SIG-M5 treated with dmso at 0.1 percent for 504 hours (cell line): Measurements from ENCODE around the gene ANO6.
"Not testable (repeated sequence)": the region's sequence is repeated elsewhere in the genome, so short reads cannot be mapped to it uniquely, and the experiment has no call there.

Experiments
- DNase-seq: peaks from one replicate; lab custom pipeline; 2025; ENCODE audit not compliant: unreplicated experiment; lab: John Stamatoyannopoulos, UW

The ANO6 gene

DNA sequence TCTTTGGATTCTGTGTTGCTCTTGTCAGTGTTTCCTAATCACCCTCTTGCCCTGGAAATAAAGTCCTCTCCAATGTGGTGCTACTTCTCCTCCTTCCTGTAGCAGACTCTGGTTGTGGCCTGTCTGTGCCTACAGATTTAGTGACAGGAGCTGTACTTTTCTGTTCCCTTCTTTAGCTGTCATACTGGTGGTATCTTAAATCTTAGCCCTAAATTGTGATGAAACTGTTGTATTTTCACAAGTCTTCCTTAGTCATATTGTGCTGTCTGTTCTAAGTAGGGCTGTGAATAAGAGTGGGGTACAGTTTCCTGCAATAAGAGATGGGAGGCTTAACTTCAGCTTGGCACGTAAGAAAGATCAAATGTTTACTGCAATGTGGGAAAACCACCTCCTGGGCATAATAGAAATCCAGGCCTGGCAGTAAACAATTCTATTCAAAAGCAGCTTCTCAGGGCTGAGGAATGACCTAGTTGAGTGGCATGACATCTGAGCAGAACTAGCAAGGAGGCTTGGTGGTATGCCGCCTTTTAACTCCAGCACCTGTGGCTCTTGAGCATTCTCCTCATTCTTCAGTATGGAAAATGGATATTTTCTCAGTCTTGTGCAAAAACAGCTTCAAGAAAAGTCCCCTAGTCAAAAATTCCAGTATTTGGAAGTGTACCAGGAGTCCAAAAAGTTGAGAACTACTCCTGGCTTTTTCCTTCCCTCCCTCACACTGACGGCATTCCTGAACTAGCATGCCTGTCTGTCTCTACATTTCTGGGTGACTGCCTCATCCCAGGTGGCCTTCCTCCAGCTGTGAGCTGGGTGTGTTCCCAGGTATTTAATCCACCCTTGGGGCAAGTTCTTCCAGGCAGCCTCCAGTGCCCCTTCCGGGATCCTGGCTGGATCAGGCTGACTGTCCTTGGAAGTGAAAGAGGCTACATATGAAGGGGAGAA lies 19.5 kb downstream of the ANO6 start:
- DNase-seq: peak; percentile 21

DNA sequence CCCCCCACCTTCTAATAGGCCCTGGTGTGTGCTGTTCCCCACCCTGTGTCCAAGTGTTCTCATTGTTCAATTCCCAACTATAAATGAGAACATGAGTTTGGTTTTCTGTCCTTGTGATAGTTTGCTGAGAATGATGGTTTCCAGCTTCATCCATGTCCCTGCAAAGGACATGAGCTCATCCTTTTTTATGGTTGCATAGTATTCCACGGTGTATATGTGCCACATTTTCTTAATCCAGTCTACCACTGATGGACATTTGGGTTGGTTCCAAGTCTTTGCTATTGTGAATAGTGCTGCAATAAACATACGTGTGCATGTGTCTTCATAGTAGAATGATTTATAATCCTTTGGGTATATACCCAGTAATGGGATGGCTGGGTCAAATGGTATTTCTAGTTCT lies 20.5 kb downstream of the ANO6 start:
- DNase-seq: not testable (repeated sequence)

DNA sequence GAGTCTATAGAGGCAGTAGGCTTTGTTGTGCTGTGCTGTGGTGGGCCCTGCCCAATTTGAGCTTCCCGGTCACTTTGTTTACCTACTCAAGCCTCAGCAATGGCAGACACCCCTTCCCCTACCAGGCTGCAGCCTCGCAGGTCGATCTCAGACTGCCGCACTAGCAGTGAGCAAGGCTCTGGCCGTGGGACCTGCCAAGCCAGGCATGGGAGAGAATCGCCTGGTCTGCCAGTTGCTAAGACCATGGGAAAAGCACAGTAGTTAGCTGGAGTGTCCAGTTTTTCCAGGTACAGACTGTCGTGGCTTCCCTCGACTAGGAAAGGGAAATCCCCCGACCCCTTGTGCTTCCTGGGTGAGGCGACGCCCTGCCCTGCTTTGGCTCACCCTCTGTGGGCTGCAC lies 26.3 kb downstream of the ANO6 start:
- no peak for DNase-seq

DNA sequence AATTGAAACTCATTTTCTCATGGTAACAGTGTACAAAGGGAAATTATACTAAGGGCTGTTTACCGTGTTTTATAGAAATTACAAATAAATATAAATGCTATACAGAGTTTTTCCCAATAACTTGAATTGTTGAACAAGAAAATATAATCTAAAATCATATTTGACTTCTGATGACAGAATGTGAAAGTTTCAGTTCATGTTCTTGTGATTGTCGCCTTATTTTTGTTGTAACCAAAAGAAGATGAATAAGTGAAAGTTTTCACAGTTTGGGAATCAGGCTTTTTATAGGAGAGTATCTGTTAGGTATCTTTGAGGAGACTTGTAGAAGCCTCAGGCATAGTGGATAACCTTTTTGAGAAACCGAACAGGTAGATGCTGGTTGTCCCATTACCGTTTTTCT lies 28.1 kb downstream of the ANO6 start:
- no peak for DNase-seq

DNA sequence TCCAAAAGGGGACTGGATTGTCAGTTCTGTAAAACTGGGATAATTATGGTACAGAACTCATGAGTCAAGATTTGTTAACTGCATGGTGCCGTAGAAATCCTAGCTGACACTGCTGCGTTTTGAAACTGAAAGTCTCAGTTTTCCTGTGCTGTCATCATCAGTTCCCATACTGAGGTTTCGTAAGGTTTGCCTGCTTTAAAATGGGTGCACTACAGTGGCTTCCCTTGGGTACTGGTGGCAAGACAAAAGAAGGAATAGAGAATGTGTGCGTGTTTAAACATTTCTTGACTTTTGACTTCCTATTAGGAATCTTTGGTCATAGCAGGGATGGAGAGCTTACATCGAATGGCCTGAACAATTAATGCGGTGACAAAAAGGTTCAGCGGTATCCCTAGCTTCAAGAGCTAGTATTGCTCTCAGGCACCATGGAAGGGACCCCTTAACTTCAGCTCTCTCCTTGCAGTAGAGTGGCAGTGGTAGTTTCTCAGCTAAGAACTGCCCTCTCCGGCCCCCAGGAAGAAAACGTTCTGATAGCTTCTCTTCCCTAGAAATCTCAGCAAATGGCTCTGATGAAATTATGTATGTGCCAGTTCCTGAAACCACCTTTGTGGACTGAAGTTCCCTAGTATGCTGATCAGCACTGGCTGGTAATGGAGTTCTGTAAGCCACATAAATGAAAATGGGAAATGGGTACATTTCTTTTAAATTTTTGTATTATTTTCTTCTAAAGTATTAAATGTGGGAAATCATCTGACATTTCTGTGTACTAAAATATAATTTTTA lies 28.9 kb downstream of the ANO6 start:
- peak; percentile 83 for DNase-seq

DNA sequence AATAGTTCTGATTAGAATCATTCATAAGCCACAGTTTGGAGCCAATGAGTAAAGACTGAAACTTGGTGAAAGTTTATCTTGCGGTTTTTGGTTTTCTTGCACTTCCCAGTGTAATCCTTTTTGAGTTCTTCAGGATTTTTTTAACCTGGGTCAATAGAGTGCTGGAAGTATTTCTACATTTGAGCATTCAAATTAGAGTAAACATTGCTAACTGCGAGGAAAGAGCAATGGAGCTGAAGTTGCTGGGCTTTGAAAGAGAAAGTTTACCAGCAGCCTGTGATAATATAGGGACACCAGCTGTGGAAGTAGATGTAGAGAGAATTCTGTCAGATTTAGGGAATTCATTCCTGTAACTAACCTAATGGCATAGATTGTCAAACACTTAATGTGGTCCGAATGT lies 30.3 kb downstream of the ANO6 start:
- no peak for DNase-seq

DNA sequence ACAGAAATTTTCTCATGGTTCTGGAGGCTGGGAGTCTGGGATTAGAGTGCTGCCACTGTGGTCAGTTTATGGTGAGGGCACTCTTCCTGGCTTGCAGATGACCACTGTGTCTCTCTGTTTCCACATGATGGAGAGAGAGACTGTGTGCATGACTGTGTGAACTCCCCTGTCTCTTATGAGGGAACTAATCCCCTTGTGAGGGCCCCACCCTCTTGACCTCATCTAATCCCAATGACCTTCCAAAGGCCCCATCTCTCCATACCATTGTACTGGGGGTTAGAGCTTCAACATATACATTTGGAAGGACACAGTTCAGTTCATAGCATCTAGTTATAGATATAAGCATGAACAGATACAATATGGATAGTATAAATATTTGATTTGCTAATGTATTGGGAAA lies 31.7 kb downstream of the ANO6 start:
- no peak for DNase-seq

DNA sequence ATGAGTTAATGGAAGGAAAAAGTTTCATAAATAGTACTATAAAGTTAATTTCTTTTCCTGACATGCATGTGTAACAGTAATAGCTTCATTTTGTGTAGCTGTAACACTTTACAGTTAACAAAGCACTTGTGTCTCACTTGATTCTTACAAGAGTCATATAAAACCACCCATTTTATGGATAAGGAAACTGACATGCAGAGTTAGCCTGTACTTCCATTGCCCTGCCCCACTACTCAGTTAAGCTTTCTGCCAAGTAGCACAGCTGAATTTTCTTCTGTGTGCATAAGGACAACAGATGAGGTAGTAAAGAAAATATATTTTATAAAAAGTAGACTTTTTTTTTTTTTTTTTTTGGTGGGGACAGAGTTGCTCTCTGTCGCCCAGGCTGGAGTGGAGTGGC lies 32.2 kb downstream of the ANO6 start:
- DNase-seq: no peak

DNA sequence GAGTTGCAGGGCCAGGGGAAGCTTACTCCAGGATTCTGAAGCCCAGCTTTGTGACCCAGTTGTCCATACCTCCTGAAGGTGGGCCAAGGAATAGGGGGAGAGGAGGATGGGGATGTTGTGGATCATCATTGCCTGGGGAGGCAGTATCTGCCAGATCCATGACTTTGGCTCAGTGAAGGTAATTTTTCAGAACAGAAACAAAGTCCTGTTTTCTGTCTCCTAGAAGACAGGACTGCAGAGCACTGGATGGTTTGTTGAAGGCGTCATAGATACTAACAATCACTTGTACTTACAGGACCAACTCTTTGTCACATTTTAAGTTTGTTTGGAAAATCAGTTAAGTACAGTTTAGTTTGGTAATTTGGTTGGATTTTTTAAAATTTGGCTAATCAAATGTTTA lies 38.4 kb downstream of the ANO6 start:
- DNase-seq: no peak

DNA sequence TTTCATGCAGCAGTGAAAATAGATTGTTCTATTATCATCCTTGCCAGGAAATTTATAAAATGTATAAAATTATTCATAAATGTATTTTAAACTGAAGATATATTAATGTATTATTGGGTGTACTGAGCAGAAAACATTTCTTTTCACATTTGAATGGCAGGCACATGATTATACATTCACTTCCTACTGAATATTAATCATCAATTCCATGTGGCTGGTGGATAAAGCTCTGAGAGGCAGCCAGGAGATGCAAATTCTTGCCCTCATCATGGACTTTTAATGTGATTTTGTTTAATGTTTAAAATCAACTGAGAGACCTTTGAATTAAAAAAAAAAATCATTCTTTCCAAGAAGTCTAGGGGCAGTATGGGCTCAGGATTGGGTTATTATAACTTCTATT lies 40.8 kb downstream of the ANO6 start:
- no peak for DNase-seq

DNA sequence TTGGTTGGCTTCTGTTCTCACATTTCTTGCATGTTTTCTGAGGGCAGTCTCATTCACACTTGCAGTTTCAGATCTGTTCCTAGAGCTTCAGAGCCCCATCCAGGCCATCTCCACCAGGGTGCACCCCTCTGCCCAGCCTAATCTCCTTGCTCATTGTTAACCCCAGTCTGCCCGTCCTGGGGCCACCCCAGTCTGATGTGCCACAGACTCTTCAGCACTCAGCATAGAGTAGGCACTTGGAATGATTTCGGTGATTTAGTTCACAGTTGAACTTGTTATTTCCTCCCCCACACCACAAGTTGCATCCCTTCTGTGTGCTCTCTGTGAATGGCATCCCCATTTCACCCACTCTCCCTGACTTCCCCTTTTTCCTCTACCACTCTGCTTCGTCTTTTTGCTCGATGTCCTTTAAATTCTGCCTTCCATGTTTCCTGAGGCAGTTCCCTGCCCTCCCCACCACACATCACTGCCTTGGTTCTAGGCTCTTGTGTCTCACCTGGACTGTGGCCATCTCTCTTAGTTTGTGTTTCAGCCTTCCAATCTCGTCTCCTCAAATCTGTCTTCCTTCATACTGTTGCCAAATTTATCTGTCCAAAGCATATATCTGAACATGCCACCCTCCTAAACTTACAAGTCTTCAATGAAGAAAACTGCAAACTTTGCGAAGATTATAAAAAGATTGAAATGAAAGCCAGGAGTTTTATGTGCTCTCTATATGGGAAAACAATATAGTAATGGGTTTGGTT lies 41.5 kb downstream of the ANO6 start:
- peak; percentile 83 for DNase-seq

DNA sequence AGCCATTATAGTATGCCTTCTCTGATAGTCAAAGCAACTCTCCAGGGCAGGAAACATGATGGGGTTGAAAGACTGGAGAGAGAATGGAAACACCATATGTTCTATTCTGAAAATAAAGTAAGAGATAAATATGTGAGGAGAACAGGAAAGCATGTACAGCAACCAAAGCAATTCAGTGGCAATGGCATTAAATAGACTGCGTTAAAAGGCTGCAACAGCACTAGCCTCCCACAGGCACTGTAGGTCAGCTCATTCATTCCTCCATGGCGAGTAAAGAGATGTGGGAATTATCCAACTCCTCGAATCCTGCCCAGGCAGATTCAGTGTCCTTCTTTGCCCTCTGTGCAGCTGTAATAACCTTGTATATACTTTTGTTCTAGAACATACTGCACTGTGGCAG lies 43.8 kb downstream of the ANO6 start:
- DNase-seq: no peak

DNA sequence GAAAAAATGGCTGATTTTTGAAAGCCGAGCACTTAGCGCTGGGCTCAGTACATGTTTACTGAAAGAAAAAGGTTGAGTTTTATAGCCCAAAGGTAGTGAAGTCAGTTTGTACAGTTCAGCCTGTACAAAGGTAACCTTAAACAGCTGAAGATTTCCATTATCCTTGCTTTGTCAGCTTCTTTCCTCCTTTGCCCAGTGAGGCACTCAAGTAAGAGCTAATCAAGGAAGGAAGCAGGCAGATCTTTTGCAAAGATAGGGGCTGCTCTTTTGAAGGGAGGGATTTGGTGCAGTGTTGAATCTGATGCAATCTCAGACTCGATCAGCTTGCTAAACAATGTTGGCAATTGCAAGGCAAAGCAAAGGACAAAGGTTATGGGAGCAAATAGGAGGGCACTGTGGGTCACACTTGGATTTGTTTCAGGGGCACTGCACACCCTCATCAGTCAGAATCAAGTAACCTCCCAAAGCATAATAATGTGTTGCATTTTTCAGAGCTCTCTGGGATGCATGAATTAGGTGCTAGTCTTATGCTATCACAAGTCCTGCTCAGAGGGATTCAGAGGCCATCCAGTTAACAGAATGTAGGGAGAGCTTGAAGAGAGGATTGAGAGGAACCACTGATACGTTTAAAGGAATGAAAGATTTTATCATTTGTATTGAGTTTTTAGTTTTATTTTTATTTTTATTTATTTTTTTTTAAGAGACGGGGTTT lies 44.4 kb downstream of the ANO6 start:
- peak; percentile 68 for DNase-seq

DNA sequence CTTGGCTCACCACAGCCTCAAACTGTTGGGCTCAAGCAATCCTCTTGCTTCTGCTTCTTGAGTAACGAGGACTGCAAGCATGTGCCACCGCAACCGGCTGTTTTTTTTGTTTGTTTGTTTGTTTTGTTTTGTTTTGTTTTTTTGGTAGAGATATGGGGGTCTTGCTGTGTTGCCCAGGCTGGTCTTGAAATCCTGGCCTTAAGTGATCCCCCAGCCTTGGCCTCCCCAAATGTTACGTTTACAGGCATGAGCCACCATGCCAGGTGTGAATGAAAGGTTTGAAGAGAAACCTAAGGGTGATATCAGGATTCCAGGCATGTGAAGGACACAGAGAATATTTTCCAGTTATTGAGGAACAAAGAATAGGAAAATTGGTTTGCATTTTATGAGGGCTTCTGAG lies 45.0 kb downstream of the ANO6 start:
- DNase-seq: no peak

DNA sequence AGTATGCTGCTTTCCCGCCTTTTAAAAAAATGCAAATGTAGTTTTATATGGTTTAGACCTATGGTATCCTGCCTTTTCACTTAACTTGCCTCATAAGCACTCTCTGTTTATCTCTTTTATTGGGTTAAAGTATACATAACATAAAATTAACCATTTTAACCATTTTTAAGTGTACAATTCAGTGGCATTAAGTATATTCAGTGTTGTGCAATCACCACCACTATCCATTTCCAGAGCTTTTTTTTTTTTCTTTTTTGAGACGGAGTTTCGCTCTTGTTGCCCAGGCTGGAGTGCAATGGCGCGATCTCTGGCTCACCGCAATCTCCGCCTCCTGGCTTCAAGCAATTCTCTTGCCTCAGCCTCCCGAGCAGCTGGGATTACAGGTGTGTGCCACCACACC lies 46.3 kb downstream of the ANO6 start:
- DNase-seq: not testable (repeated sequence)

DNA sequence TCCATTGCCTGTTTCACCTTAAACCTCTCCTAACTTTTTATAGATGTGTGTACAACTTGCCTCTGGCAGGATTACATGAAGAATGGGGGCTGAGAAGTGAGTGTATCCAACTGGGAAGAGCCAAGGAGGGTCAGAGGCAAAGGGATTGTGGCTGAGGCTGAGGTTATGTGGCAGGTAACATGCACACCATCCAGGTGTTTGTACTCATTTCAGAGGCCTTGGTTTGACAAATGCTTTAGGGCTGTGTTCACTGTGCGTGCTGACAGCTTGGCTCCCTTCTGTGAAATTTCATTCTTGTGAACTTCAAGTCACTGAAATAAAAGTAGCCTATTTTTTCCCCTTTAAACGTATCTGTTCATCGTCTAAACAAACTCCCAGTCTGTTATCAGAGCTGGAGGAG lies 47.7 kb downstream of the ANO6 start:
- DNase-seq: no peak

DNA sequence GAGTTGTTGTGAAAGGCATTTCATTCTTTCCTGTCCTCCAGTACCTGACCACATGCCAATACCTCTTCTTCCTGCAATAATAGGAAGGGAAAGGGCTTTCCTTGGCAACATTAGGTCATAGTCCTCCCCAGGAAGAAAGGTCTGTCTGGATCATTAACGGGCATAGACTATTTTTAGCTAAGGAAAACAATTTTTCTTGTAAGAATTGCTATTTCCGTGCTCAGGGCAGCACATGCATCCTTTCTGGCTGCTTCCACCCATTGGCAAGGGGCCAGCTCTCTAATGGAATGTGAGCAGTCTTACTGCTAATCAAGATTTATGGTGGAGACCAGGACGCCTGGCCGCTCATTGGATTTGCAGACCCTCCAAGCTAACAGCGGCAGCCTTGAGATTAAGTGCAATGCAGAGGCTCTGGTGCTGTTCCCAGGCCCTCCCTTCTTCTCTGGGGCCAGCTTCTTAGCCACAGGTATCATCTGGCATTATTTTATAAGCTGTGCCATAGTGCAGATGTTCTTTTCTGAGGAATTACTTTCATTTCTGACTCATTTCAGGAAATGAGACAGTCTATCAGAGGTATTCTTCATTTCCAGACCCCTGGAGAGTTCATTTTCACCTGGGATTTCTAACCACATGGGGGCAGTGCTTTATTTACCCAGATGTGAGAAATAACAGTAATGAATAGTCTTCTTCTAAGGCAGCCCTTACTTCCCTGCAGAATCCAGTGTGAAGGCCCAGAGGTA lies 52.9 kb downstream of the ANO6 start:
- DNase-seq: peak; percentile 2

DNA sequence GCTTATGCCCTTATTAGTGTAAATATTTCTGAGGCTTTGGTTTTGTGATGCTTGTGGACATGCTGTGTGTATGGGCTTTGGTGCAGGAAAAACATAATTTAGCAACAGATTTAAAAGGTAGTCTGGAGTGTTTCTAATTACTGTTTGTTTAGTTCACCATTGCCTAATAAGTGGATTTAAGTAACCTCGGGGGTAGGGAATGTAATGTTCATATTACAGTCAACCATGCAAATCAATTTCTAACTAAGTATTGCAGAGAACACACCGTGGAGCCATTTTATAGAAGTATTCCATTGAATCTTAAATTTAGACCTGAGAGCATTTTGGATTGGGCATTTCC lies 53.5 kb downstream of the ANO6 start:
- no peak for DNase-seq

DNA sequence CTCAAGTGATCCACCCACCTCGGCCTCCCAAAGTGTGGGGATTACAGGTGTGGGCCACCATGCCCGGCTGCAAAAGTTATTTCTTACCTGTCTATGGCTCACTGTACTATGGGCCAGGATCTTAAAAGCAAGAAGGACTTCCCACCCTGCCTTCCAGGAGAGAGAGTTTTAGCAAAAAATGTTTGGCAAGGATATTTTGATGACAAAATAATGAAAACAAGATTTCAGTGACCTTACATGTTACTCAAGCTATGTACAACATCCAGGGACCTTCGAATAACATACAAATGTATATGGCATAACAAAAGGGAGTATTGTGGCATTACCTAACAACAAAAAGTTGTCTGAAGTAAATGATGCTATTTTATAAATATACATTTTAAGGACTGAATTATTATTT lies 55.1 kb downstream of the ANO6 start:
- DNase-seq: no peak

DNA sequence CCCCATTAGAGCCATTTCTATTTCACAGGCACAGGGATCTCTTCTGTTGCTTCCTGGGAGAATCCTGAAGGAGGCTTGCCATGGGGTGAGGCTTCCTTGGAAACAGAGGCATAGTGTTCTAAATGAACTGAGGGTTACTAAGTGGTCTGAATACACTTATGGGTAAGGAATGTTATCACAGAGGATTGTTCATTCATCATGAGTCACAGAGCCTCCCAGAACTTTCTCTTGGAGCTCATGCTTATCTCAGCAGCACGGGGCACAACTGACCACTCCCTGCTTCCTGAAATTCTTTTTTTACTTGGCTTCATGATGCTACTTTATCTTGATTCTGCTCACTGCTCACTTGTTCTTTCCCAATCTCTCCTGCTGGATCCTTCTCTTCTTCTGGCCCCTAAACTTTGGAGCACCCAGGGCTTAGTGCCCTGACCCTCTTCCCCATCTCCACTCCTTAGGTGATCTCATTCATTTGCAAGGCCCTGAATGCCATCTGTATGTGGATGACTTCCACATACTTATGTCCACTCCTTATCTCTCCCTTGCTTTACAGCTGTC lies 57.9 kb downstream of the ANO6 start:
- no peak for DNase-seq
